Cardiac fibroblast (primary cell): ENCODE data around the gene BBS2.

ENCODE experiments used
- DNase-seq, 2 donors: peaks; one replicate each; pipeline versions ENCODE4 v3.0.0 to v3.0.0-alpha.2; 2010; ENCODE audit warnings: low read depth in 2 of 2
- H3K4me3 ChIP-seq, 2 donors: replicated peaks in 1 of 2; 1 replicate in 1 of 2; 2 replicates in 1 of 2; pipeline ENCODE4 v1.5.1; 2011; ENCODE audit warnings: low read depth in 2 of 2, low read length in 2 of 2, mild to moderate bottlenecking in 2 of 2, moderate library complexity in 1 of 2
- TF ChIP-seq, protein P1 (sequence below): IDR thresholded peaks from one replicate; pipeline ENCODE4 v1.5.1; 2011; ENCODE audit warnings: low read depth, mild to moderate bottlenecking, low read length, inconsistent platforms

Gene BBS2

DNA sequence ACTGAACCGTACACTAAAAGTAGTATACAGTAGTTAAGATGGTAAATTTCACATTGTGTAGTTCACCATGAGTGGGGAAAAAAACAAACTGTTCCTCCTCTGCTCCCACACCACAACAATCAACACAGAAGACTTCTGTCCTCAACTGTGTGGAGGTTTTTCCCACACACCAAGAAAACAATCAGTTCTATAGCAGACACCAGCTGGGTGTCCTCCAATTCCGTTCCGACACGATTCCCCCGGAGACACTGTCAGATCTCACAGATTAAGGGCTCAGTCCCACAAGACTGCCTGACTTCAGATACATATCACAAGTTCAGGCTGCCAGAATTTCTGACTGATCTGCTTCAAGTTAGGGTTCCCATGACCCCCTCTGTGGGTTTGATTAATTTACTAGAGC, 31.8 kb downstream of the BBS2 start:
- no peak overlapping the region for H3K4me3 ChIP-seq
- TF ChIP-seq, protein P1, sequence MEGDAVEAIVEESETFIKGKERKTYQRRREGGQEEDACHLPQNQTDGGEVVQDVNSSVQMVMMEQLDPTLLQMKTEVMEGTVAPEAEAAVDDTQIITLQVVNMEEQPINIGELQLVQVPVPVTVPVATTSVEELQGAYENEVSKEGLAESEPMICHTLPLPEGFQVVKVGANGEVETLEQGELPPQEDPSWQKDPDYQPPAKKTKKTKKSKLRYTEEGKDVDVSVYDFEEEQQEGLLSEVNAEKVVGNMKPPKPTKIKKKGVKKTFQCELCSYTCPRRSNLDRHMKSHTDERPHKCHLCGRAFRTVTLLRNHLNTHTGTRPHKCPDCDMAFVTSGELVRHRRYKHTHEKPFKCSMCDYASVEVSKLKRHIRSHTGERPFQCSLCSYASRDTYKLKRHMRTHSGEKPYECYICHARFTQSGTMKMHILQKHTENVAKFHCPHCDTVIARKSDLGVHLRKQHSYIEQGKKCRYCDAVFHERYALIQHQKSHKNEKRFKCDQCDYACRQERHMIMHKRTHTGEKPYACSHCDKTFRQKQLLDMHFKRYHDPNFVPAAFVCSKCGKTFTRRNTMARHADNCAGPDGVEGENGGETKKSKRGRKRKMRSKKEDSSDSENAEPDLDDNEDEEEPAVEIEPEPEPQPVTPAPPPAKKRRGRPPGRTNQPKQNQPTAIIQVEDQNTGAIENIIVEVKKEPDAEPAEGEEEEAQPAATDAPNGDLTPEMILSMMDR = no peak
- DNase-seq = no peak

DNA sequence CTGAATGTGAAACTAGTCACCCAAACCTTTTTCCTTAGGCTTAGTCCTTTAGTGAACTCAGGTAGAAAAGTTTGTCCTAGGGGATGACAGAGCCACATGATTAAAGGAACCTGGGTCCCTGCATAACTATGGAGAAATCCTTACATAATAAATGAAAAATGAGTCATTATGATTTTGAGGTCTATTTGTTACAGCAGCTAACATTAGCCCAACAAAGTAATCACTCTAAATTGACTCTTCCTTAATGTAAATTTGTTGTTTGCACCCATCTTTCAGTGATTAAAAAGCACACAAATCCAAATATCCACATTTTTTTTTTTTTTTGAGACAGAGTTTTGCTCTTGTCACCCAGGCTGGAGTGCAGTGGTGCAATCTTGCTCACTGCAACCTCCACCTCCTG, 36.4 kb downstream of the BBS2 start:
- no peak overlapping the region for H3K4me3 ChIP-seq
- TF ChIP-seq, protein P1 = no peak
- no peak for DNase-seq

DNA sequence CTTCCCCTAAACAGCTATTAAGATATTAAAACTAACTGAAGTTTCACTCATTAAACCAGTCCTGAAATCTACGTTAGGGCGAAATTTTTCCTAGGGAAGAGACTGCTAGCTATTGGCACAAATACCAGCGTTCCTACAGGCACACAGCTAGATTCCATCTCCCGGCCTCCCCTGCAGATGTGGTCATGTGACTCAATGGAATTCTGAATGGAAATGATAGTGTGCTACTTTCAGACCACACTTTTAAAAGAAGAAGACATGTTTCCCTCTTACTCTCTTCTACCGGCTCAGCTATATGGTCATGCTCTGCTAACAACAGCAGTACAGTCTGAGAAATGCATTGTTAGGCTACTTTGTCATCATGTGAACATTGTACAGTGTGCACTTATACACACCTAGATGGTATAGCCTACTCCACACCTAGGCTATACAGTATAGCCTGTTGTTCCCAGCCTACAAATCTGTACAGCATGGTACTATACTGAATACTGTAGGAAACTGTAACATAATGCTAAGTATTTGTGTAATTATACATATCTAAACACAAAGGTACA, 37.1 kb downstream of the BBS2 start:
- no peak for DNase-seq
- TF ChIP-seq, protein P1 = no peak
- H3K4me3 ChIP-seq = no peak overlapping the region

DNA sequence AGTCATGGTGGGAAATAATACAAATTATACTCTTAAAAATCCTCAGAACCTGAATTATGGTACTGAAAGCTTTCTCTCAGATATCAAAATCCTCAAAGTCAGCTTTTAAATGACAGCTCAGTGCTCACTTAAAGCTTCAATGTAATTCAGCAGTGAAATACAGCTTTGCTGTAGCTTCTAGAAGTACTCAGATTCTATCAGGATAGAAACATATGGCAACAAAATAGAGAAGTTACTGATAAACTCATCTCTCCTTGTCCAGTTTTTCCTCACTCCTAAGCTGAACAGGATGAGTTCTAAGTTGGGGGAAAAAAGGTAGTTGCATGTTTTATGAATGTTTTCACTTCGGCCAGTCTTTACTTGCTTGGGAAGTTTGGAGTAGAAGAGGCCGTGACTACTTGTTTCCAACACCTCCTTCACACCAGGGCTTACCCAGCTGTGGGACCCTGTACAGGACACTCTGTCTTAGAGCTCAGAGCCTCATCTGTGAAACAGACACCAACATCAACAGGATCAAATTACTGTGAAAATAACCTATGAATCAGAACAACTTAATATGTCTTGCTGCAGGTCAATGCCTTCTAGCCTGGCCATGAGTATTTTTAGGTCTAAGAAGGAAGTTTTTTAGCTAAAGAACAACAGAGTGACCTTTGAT, 38.2 kb downstream of the BBS2 start:
- DNase-seq = peak in 1 of 2 donors; percentile 30
- TF ChIP-seq, protein P1 = no peak
- H3K4me3 ChIP-seq = no peak overlapping the region

DNA sequence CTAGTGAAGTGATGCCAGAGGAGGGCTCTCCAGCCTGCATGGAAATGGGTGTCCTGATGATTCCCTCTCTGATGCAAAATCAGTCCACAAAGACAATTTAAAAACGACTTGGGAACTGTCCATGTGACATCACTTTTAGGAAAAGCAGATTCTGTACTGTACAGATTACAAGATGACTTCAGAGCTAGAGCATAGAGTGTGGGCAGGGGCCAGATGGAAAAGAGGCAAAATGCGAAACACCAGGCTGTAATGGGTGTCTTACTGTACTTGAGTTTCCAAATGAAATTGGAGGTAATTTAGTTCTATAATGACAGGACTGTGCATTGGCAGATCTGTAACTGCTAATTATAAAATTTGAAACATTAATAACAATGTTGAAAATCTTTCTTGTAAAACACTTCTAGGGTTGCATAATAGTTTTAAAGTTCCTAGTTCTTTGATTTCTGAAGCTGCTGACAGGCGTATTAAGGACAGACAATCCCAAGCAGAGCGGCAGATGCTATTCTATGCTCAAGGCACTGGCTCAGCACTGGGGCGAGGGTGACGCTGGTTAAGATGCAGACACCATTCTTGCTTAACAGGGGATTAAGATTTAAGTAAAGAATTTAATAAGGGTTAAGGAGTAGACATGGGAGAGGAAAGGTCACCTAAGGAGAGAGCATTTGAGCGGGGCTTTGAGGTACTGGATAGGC, 38.9 kb downstream of the BBS2 start:
- H3K4me3 ChIP-seq = no peak overlapping the region
- TF ChIP-seq, protein P1 = no peak
- DNase-seq = no peak

DNA sequence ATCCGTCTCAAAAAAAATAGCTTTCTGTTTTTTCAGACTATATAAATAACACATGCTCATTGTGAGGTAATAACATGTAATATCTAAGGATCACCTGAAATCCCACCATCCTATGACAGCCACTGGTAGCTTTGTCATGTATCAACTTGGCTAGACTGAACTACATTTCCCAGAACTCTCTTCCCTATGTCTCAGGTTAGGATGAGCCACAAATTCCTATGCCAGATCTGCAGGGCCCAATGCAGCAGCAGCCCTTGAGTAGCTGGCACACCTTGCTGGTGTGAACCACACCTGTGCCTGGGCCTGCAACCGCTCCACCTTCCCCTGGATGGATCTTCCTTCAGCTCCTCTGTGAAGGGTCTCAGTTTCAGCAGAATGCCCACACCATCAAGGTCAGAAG, 40.4 kb downstream of the BBS2 start:
- H3K4me3 ChIP-seq = no peak overlapping the region
- DNase-seq = no peak
- TF ChIP-seq, protein P1 = no peak
